Measurements from ENCODE around the gene PSG5. TPM values are rescaled to one million over a fixed set of nuclear protein-coding genes. Genes with fewer than 3 reads are reported as not detected.
"Not testable (repeated sequence)": the region's sequence is repeated elsewhere in the genome, so short reads cannot be mapped to it uniquely, and the experiment has no call there.

PSG5 gene
- total RNA-seq, 1 experiment from 2014 or later = not detected

GRCh38 chr19:43126720-43127119, 59.6 kb downstream of the PSG5 start (continued):
- TF ChIP-seq PRDM15 (CRISPR knock-in tag; IDR thresholded peaks at IDR 0.05) = no peak
- TF ChIP-seq E2F1 (CRISPR knock-in tag; IDR thresholded peaks at IDR 0.05) = no peak
- no peak for TF ChIP-seq JUN (CRISPR knock-in tag; IDR thresholded peaks at IDR 0.05)
- no peak for TF ChIP-seq USF1 (CRISPR knock-in tag; IDR thresholded peaks at IDR 0.05)
- no peak for TF ChIP-seq TP53 (CRISPR knock-in tag; IDR thresholded peaks at IDR 0.05)
- no peak for TF ChIP-seq FOXJ3 (CRISPR knock-in tag; IDR thresholded peaks at IDR 0.05; ENCODE audit: borderline replicate concordance)
- TF ChIP-seq ZNF281 (CRISPR knock-in tag; IDR thresholded peaks at IDR 0.05) = no peak

GRCh38 chr19:43124360-43124759, 62.0 kb downstream of the PSG5 start:
- Mint-ChIP-seq H3K27ac (no peak overlapping the region), H3K27me3 (ENCODE audit: low read depth) (peaks cover 5% of the 10 kb centered on the region; the same call in 1 of the 2 replicates), H3K4me1 (no peaks in the 10 kb centered on the region), H3K9me3 (peaks cover 57% of the 10 kb centered on the region), H3K36me3 (no peaks in the 10 kb centered on the region; the same call in 1 of the 2 replicates), H3K4me3 (no peak overlapping the region)
- DNase-seq (ENCODE audit: low spot score) = no peak
- ChIA-PET POLR2A (no interaction called here), CTCF (no interaction called here)
- TF ChIP-seq ZNF416 (CRISPR knock-in tag; IDR thresholded peaks at IDR 0.05) (no peak), E2F5 (CRISPR knock-in tag; IDR thresholded peaks at IDR 0.05) (no peak), SP1 (CRISPR knock-in tag; conservative IDR thresholded peaks at IDR 0.05) (no peak), STAT6 (CRISPR knock-in tag; conservative IDR thresholded peaks at IDR 0.05; ENCODE audit: low read depth) (no peak), CREM (CRISPR knock-in tag; IDR thresholded peaks at IDR 0.05) (no peak), PRDM15 (CRISPR knock-in tag; IDR thresholded peaks at IDR 0.05) (no peak), USF2 (CRISPR knock-in tag; IDR thresholded peaks at IDR 0.05) (no peak), ETV6 (CRISPR knock-in tag; IDR thresholded peaks at IDR 0.05) (no peak)
- no peak for ATAC-seq

GRCh38 chr19:43120433-43121026, 65.8 kb downstream of the PSG5 start:
- ATAC-seq; CTCF ChIA-PET; POLR2A ChIA-PET; DNase-seq (ENCODE audit: low spot score); H3K4me1 Mint-ChIP-seq; H3K27ac Mint-ChIP-seq; H3K4me3 Mint-ChIP-seq: not testable (repeated sequence)
- Mint-ChIP-seq H3K27me3 (ENCODE audit: low read depth) (peaks cover 12% of the 10 kb centered on the region), H3K9me3 (peaks cover 63% of the 10 kb centered on the region), H3K36me3 (peaks cover 13% of the 10 kb centered on the region)

All from WTC11 (cell line).